ENCODE data around the gene WDR46.

GRCh38 chr6:33330736-33331135 is 41.7 kb upstream of the WDR46 start:
- TF ChIP-seq, protein P1, sequence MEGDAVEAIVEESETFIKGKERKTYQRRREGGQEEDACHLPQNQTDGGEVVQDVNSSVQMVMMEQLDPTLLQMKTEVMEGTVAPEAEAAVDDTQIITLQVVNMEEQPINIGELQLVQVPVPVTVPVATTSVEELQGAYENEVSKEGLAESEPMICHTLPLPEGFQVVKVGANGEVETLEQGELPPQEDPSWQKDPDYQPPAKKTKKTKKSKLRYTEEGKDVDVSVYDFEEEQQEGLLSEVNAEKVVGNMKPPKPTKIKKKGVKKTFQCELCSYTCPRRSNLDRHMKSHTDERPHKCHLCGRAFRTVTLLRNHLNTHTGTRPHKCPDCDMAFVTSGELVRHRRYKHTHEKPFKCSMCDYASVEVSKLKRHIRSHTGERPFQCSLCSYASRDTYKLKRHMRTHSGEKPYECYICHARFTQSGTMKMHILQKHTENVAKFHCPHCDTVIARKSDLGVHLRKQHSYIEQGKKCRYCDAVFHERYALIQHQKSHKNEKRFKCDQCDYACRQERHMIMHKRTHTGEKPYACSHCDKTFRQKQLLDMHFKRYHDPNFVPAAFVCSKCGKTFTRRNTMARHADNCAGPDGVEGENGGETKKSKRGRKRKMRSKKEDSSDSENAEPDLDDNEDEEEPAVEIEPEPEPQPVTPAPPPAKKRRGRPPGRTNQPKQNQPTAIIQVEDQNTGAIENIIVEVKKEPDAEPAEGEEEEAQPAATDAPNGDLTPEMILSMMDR (IDR thresholded peaks at IDR 0.05): no peak
- no peak for TF ChIP-seq POLR2A (IDR thresholded peaks at IDR 0.05)
